HepG2 (cell line): Measurements from ENCODE around the gene PLEKHA5. TPM values are rescaled to one million over a fixed set of nuclear protein-coding genes. Genes with fewer than 3 reads are reported as not detected.

ENCODE experiments used
- ATAC-seq: fragments of 200-7000 bp; cut with Tn5 transposase; 3 replicates; pipeline ENCODE4 v1.9.1; 2020; ENCODE audit warnings: mild to moderate bottlenecking, moderate library complexity
- BruUV-seq: library from RNA; stranded (reverse); fragments of 400-500 nt; replicated peaks from 2 replicates; lab custom pipeline; 2021; lab: Mats Ljungman, UMichigan
- CTCF ChIA-PET: fragments of 300-600 bp; formaldehyde crosslinking; extraction: SDS; loops from one replicate; lab custom pipeline; 2021; ENCODE audit warnings: low total read pairs, inconsistent platforms, low intra/inter-chr PET ratio; lab: Yijun Ruan, JAX
- POLR2A ChIA-PET: fragments of 350-600 bp; sonication (Branson Sonifier 250); formaldehyde crosslinking; loops from one replicate; lab custom pipeline; 2020; ENCODE audit warnings: antibody characterized with exemption, inconsistent platforms; lab: Yijun Ruan, JAX
- DNase-seq: peaks from one replicate; pipeline ENCODE4 v3.0.0-alpha.2; 2015; ENCODE audit warnings: low spot score
- FAIRE-seq: peaks from 3 replicates; lab custom pipeline; 2011; peaks lifted over from hg19 to GRCh38; lab: Jason Lieb, UNC
- H2AFZ ChIP-seq: one replicate; pipeline ENCODE4 v1.6.1; 2011; ENCODE audit warnings: low read length, inconsistent platforms
- H3K27ac ChIP-seq: fragments of 300-600 bp; 3 replicates; pipeline ENCODE4 v1.8.0; 2011; ENCODE audit warnings: mixed run types, mild to moderate bottlenecking, mixed read lengths, low read length, inconsistent platforms; ENCODE audit not compliant: insufficient read depth; ENCODE audit errors: extremely low read length
- H3K27me3 ChIP-seq, 2 experiments: fragments of 200-600 bp in 1 of 2; 2 replicates in 1 of 2; 3 replicates in 1 of 2; pipeline versions ENCODE4 v1.6.0 to v1.8.0; 2011; ENCODE audit warnings: low read length in 2 of 2, mild to moderate bottlenecking in 2 of 2, moderate library complexity in 2 of 2, inconsistent platforms in 1 of 2; ENCODE audit not compliant: insufficient read depth in 2 of 2, control insufficient read depth in 1 of 2
- H3K36me3 ChIP-seq, 2 experiments: fragments of 200-600 bp in 1 of 2; replicated peaks in 1 of 2; 2 replicates in 1 of 2; 3 replicates in 1 of 2; pipeline versions ENCODE4 v1.5.1 to v1.8.0; 2011; ENCODE audit warnings: low read length in 2 of 2, inconsistent platforms in 1 of 2; ENCODE audit not compliant: insufficient read depth in 2 of 2, control insufficient read depth in 1 of 2
- H3K4me1 ChIP-seq: 2 replicates; pipeline ENCODE4 v1.5.1; 2012; ENCODE audit warnings: low read length, inconsistent platforms; ENCODE audit not compliant: insufficient read depth
- H3K4me2 ChIP-seq: 2 replicates; pipeline ENCODE4 v1.6.0; 2011; ENCODE audit warnings: low read depth, low read length, inconsistent platforms
- H3K4me3 ChIP-seq, 3 experiments: fragments of 200-600 bp in 1 of 3; sonication (generic), shearing (Covaris generic) in 1 of 3; replicated peaks in 1 of 3; 2 replicates each; pipeline ENCODE4 v1.5.1; 2011 to 2016; ENCODE audit warnings: low read length in 3 of 3, inconsistent platforms in 2 of 3, low read depth in 2 of 3, mild to moderate bottlenecking in 2 of 3, control low read depth in 1 of 3, mixed read lengths in 1 of 3; ENCODE audit not compliant: insufficient read depth in 1 of 3
- H3K79me2 ChIP-seq: one replicate; pipeline ENCODE4 v1.6.1; 2011; ENCODE audit warnings: low read length, inconsistent platforms; ENCODE audit not compliant: insufficient read depth
- H3K9ac ChIP-seq: 2 replicates; pipeline ENCODE4 v1.6.0; 2011; ENCODE audit warnings: mild to moderate bottlenecking, low read depth, low read length, inconsistent platforms; ENCODE audit not compliant: insufficient read depth
- H3K9me3 ChIP-seq: 2 replicates; pipeline ENCODE4 v1.5.1; 2012; ENCODE audit warnings: mild to moderate bottlenecking, low read length
- H4K20me1 ChIP-seq: 2 replicates; pipeline ENCODE4 v1.6.0; 2011; ENCODE audit warnings: inconsistent platforms, mild to moderate bottlenecking, low read length, moderate library complexity; ENCODE audit not compliant: insufficient read depth
- ATF4 ChIP-seq, 2 experiments: fragments of 450-650 bp in 1 of 2; sonication (generic) in 1 of 2; formaldehyde crosslinking; IDR thresholded peaks; 2 replicates each; pipeline versions ENCODE4 v1.5.0 to v1.8.0; 2020 to 2022; ENCODE audit warnings: mild to moderate bottlenecking in 1 of 2, missing genetic modification reagents in 1 of 2
- GZF1 ChIP-seq: sonication (generic); formaldehyde crosslinking; IDR thresholded peaks from 2 replicates; pipeline ENCODE4 v1.5.1; 2020; ENCODE audit warnings: mild to moderate bottlenecking, missing genetic modification reagents
- HHEX ChIP-seq: IDR thresholded peaks from 2 replicates; pipeline ENCODE4 v1.6.1; 2016; ENCODE audit warnings: control low read depth
- KLF15 ChIP-seq: sonication (generic); formaldehyde crosslinking; IDR thresholded peaks from 2 replicates; pipeline ENCODE4 v1.8.1; 2023; ENCODE audit warnings: borderline replicate concordance, mild to moderate bottlenecking, inconsistent platforms, missing genetic modification reagents, mixed read lengths
- MAFF ChIP-seq: IDR thresholded peaks from 2 replicates; pipeline ENCODE4 v1.6.1; 2011; ENCODE audit warnings: low read depth, low read length, improper control_type of control experiment
- MXD3 ChIP-seq: IDR thresholded peaks from 2 replicates; pipeline ENCODE4 v1.6.1; 2016; ENCODE audit warnings: mild to moderate bottlenecking, missing biosample characterization, missing genetic modification reagents
- MZF1 ChIP-seq: sonication (generic); formaldehyde crosslinking; IDR thresholded peaks from 2 replicates; pipeline ENCODE4 v1.8.1; 2023; ENCODE audit warnings: mild to moderate bottlenecking, missing genetic modification reagents, borderline replicate concordance
- SRSF1 ChIP-seq: fragments of 200-400 bp; formaldehyde crosslinking; optimal IDR thresholded peaks from 2 replicates; pipeline ENCODE3; 2017; ENCODE audit warnings: mild to moderate bottlenecking, low read depth, low read length, moderate library complexity
- TAF1 ChIP-seq: sonication (generic); formaldehyde crosslinking; IDR thresholded peaks from 2 replicates; pipeline ENCODE4 v1.4.0; 2020; ENCODE audit warnings: missing genetic modification reagents
- TBX2 ChIP-seq: sonication (generic); formaldehyde crosslinking; IDR thresholded peaks from 2 replicates; pipeline ENCODE4 v1.5.0; 2020; ENCODE audit warnings: missing genetic modification reagents, mild to moderate bottlenecking, borderline replicate concordance
- TGIF2 ChIP-seq: IDR thresholded peaks from 2 replicates; pipeline ENCODE4 v1.6.1; 2016; ENCODE audit warnings: control low read depth, missing compliant biosample characterization
- ZNF33B ChIP-seq: sonication (generic); formaldehyde crosslinking; IDR thresholded peaks from 2 replicates; pipeline ENCODE4 v1.5.1; 2020; ENCODE audit warnings: mild to moderate bottlenecking, missing genetic modification reagents
- ZNF619 ChIP-seq: sonication (generic); formaldehyde crosslinking; IDR thresholded peaks from 2 replicates; pipeline ENCODE4 v1.4.0; 2020; ENCODE audit warnings: mild to moderate bottlenecking, missing genetic modification reagents
- WGBS: methylation state at CpG from one replicate; pipeline ENCODE4 v1.1.6; 2017; ENCODE audit warnings: low lambda C conversion rate; 5-methylcytosine and 5-hydroxymethylcytosine counted together
- in situ Hi-C: cut with HindIII; loops from 2 replicates; pipeline ENCODE4 v1.10.0; 2017; ENCODE audit warnings: low pct_unique_long_range_greater_than_20kb; ENCODE audit not compliant: extremely low pct_ligation_motif_present
- intact Hi-C: fragments of 100-400 bp; cut with micrococcal nuclease; formaldehyde crosslinking; loops from one replicate; pipeline ENCODE4 v1.10.0; 2022; ENCODE audit not compliant: unreplicated experiment
- polyA plus RNA-seq, 8 experiments: library from polyadenylated mRNA; depleted of rRNA in 3 of 8; stranded (reverse) in 7 of 8; unstranded in 1 of 8; fragments of >200 nt; fragmentation: Illumina TruSeq in 4 of 8; extraction: Trizol in 4 of 8; gene quantifications; 2 replicates each; pipeline versions ENCODE4 v1.2.1 to v1.2.3, GENCODE V29; 2011 to 2016; ENCODE audit warnings: low read depth in 4 of 8, missing spikeins in 1 of 8, mixed read lengths in 1 of 8; ENCODE audit not compliant: insufficient read depth in 1 of 8
- total RNA-seq, 5 experiments: library from RNA; depleted of rRNA; stranded (reverse); fragments of >200 nt; fragmentation: Illumina TruSeq; extraction: Trizol; gene quantifications; 2 replicates each; pipeline ENCODE4 v1.2.3, GENCODE V29; 2016; ENCODE audit warnings: low read depth in 1 of 5
- TF ChIP-seq, protein P1 (sequence below): sonication (generic); formaldehyde crosslinking; IDR thresholded peaks from 2 replicates; pipeline ENCODE4 v1.4.0; 2020; ENCODE audit warnings: missing genetic modification reagents, mild to moderate bottlenecking, borderline replicate concordance
- TF ChIP-seq, protein P2 (sequence below): sonication (generic); formaldehyde crosslinking; IDR thresholded peaks from 2 replicates; pipeline ENCODE4 v1.8.1; 2023; ENCODE audit warnings: mild to moderate bottlenecking, missing genetic modification reagents, borderline replicate concordance
- TF ChIP-seq, protein P3 (sequence below): sonication (generic); formaldehyde crosslinking; IDR thresholded peaks from 2 replicates; pipeline ENCODE4 v1.9.0; 2021; ENCODE audit warnings: missing genetic modification reagents, mild to moderate bottlenecking, borderline replicate concordance

PLEKHA5 gene
- total and polyA plus RNA-seq, 2 of the 13 experiments (the other 11 are each of a cell fraction or from before 2014, with no cell fraction given): 4.2 to 15.4 TPM

- TF ChIP-seq, protein P1, sequence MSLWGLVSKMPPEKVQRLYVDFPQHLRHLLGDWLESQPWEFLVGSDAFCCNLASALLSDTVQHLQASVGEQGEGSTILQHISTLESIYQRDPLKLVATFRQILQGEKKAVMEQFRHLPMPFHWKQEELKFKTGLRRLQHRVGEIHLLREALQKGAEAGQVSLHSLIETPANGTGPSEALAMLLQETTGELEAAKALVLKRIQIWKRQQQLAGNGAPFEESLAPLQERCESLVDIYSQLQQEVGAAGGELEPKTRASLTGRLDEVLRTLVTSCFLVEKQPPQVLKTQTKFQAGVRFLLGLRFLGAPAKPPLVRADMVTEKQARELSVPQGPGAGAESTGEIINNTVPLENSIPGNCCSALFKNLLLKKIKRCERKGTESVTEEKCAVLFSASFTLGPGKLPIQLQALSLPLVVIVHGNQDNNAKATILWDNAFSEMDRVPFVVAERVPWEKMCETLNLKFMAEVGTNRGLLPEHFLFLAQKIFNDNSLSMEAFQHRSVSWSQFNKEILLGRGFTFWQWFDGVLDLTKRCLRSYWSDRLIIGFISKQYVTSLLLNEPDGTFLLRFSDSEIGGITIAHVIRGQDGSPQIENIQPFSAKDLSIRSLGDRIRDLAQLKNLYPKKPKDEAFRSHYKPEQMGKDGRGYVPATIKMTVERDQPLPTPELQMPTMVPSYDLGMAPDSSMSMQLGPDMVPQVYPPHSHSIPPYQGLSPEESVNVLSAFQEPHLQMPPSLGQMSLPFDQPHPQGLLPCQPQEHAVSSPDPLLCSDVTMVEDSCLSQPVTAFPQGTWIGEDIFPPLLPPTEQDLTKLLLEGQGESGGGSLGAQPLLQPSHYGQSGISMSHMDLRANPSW (CRISPR knock-in tag): no peak
- TF ChIP-seq ZNF619 (CRISPR knock-in tag): no peak
- no peak for TF ChIP-seq MZF1 (CRISPR knock-in tag)
Observed at GRCh38 chr12:19214020-19214419, 84.5 kb downstream of the PLEKHA5 start (continued).

- Histone ChIP-seq H3K4me1 (no peaks in the 10 kb centered on the region), H3K9ac (no peak overlapping the region), H4K20me1 (no peaks in the 10 kb centered on the region), H3K27me3 (no peaks in the 10 kb centered on the region), H3K36me3 (no peaks in the 10 kb centered on the region), H3K4me2 (no peak overlapping the region), H3K4me3 (no peak overlapping the region), H3K79me2 (no peaks in the 10 kb centered on the region), H3K27ac (no peak overlapping the region), H2AFZ (no peak overlapping the region), H3K9me3 (no peaks in the 10 kb centered on the region)
- FAIRE-seq (no peak), DNase-seq (no peak), ATAC-seq (no peak)
- BruUV-seq: no TSS peak
- WGBS: 96% methylated on average over 3 of the region's 3 CpGs
- in situ Hi-C loops: no loop called here
- ChIA-PET POLR2A (no interaction called here), CTCF (no interaction called here)
- intact Hi-C loops: no loop called here
- TF ChIP-seq GZF1 (CRISPR knock-in tag): no peak
- TF ChIP-seq MXD3 (CRISPR knock-in tag): no peak
- no peak for TF ChIP-seq SRSF1
- TF ChIP-seq, protein P2, sequence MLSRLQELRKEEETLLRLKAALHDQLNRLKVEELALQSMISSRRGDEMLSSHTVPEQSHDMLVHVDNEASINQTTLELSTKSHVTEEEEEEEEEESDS (CRISPR knock-in tag): no peak
- no peak for TF ChIP-seq TBX2 (CRISPR knock-in tag)
- TF ChIP-seq TGIF2: no peak
- no peak for TF ChIP-seq TAF1 (CRISPR knock-in tag)
- TF ChIP-seq, protein P3, sequence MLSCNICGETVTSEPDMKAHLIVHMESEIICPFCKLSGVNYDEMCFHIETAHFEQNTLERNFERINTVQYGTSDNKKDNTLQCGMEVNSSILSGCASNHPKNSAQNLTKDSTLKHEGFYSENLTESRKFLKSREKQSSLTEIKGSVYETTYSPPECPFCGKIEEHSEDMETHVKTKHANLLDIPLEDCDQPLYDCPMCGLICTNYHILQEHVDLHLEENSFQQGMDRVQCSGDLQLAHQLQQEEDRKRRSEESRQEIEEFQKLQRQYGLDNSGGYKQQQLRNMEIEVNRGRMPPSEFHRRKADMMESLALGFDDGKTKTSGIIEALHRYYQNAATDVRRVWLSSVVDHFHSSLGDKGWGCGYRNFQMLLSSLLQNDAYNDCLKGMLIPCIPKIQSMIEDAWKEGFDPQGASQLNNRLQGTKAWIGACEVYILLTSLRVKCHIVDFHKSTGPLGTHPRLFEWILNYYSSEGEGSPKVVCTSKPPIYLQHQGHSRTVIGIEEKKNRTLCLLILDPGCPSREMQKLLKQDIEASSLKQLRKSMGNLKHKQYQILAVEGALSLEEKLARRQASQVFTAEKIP (CRISPR knock-in tag): no peak
- TF ChIP-seq ZNF33B (CRISPR knock-in tag): no peak
- no peak for TF ChIP-seq MAFF
- TF ChIP-seq ATF4 (CRISPR knock-in tag; IDR thresholded peaks at IDR 0.05): no peak
- no peak for TF ChIP-seq HHEX
- no peak for TF ChIP-seq KLF15 (CRISPR knock-in tag)
Observed at GRCh38 chr12:19215115-19215514, 85.6 kb downstream of the PLEKHA5 start.
